ENCODE results near the gene FPGS. TPM values are rescaled to one million over a fixed set of nuclear protein-coding genes. Genes with fewer than 3 reads are reported as not detected.

FPGS gene
- total RNA-seq, 1 donor from 2014 or later = 69.7 TPM

DNA sequence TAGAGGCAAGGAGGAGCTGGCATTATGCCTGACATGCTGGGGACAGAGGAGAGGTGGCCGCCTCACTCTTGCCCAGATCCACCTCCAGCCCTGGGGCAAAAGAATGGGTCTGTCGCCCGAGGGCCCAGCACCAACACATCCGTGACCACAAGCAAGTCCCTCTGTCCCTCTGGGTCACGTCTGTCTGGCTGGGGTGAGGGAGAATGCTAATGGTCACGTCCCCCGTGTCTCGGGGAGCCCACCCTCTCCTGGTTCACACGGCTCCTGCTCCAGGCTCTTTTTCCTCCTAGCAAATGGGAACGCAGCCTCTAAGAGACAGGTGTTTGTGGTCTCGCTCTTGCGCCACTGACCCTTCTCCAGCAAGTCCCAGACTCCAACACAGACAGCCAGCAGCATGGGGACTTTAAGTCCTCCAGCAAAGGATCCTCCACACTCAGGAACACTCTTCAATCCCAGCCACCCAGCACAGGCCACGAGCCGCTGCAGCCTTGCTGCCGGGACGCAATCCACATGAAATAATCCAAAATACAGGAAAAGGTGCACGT lies 47.7 kb downstream of the FPGS start:
- intact Hi-C loops (cut with DNase I) = no loop called here
- ATAC-seq (no peak), DNase-seq (ENCODE audit: low spot score) (no peak)

DNA sequence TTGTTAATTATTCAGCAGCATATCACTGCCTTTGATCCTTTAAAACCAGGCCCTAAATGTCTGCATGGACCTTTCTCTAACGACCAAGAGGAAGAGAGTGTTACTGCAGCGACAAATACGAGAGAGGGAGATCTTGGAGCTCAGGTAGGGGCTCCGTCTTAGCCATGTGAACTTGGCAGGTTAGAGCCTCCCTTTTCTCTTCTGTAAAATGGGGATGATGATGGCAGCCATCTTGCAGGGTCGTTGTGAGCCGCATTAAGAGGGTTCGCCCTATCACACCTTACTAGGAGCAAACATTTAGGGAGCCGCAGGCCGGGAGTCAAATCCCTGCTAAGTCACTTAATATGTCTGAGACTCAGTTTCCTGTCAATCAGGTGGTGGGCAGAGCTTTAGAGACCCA lies 50.1 kb downstream of the FPGS start:
- intact Hi-C loops (cut with DNase I) = no loop called here
- no peak for ATAC-seq
- no peak for DNase-seq (ENCODE audit: low spot score)

DNA sequence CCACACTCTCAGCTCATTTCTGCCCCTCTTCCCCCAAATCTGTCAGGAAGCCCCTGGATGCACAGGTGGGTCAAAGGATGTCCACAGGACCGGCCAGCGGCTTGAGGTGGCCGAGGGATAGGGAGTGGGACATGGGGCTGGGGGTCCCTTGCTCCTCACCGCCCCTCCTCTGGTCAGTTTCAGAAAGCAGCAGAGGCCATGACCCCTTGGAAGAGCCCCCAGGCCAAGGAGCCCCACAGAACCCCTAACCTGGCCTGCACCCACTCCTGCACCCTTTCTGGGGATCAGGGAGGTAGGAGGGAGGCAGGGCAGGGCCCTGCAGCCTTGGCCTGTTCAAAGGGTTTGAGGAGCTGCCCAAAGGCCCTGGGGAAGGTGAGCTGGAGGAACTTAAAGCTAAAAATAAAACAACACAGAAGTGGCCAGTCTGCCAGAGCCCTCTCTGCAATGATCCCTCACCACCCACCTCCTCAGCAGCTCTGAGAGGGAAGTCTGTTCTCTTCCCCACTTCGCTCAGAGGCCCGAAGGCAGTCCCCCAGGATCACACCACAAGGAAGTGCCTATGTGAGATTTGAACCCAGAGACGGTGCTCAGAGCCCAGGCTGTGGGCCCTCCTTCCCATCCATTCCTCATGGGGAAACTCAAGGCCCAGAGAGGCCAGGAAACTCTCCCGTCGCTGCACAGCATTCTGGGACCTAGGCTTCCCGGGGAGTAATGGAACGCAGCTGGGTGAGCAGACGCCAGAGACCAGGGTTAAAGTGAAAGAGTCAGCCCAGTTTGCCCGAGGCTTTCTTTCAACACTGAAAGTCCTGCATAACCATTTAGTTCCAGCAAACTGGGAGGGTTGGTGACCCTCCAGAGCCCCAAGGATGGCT lies 50.9 kb downstream of the FPGS start:
- DNase-seq (ENCODE audit: low spot score) (no peak), ATAC-seq (peak; percentile 8)
- intact Hi-C loops (cut with DNase I) = no loop called here

DNA sequence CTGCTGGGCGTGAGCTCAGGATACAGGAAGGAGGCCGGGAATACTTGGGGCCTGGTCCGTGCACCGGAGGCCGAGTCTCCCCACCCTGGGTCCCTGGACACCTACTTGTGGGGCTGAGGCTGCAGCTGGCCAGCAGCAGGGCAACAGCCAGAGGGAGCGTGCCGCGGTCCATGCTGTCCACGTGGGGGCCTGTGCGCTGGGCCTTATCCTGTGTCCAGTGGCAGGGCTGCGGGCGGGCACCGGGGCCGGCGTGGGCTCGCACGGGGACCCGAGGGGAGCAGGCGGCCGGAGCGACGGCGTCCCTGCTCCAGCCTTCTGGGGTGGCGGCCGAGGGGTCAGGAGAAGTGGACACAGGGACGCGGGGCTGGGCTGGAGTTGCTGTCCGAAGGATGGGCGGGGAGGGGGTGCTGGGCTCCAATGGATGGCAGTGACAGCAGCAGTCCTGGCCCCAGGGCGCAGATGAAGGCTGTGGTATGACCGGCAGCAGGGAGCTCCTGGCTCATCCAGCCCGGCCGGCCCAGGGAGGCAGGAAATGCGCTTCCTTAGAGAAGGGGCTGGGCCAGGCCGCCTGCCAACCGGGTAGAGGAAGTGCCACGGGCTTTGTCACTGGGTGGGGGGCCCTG lies 51.6 kb downstream of the FPGS start, which contains the start of gene ENG:
Gene ENG, minus strand, starts transcription at position 475 of the 623 bp plus-strand sequence. Its CDS starts 303 bp downstream, at position 172.
- intact Hi-C loops (cut with DNase I) = no loop called here
- DNase-seq (ENCODE audit: low spot score) (peak; percentile 87), ATAC-seq (peak; percentile 78)

DNA sequence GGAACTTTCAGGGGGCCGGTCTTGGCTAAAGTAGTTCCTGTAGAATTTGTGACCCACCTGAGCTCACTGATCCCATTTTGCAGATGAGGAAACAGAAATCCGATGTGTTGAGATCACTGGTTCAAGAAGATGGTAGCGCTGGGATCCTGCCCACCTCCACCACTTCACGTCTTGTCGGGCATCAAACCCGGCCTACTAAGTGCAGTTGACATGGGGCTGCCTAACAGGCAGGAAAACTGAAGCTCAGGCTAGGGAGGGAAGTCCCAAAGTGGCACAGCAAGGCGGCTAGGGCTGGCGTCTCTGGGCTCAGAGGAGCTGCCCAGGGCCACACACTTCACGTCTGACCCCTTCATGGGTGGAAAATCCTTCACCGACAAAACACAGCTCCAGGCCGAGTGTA lies 52.3 kb downstream of the FPGS start:
- no peak for DNase-seq (ENCODE audit: low spot score)
- intact Hi-C loops (cut with DNase I) = no loop called here
- no peak for ATAC-seq

DNA sequence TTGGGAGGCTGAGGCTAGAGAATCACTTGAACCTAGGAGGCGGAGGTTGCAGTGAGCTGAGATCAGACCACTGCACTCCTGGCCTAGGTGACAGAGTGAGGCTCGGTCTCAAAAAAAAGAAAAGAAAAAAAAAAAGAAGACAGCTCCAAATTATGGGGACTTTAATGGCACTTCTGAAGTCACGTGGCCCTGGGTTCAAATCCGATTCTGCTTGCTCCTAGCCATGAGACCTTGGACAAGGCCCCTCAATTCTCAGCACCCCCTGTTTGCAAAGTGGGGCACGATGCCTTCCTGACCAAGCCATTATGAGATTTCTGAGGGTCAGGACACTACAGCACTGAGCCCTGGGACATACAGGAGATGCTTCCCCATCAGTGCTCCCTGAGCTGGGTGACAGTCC lies 52.8 kb downstream of the FPGS start:
- no peak for ATAC-seq
- intact Hi-C loops (cut with DNase I) = no loop called here

DNA sequence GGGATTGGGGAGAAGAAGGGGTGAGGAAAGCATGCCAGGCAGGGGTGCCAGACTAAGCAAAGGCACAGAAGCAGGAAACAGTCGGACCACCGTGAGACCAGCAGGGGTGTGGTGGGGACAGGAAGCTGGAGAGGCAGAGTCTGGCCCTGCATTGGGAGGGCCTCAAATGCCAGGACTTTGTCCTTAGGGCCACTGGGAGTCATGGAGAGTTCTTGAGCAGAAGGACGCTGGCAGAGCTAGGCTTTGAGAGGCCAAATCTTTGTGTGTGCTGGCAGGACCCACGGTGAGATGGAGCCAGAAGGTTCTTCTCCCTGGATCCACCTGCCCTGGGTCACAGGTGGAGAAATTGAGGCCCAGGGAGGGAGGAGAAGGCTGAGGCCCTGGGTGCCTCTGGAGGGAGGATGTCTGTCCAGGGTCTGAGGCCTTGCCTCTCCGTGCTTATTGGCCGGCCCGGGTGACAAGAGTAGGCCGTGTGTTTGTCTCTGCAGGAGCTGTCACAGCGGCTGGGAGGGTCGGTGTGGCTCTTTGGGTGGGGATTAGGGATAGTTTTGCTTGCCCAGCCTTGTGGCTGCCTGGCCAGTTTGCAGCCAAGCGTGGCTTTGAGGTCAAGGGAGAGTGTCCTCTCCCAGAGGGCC lies 53.5 kb downstream of the FPGS start:
- no peak for DNase-seq (ENCODE audit: low spot score)
- no peak for ATAC-seq
- intact Hi-C loops (cut with DNase I) = no loop called here

More for the DNA sequence above, 52.8 kb downstream of the FPGS start:
- DNase-seq (ENCODE audit: low spot score) = no peak

DNA sequence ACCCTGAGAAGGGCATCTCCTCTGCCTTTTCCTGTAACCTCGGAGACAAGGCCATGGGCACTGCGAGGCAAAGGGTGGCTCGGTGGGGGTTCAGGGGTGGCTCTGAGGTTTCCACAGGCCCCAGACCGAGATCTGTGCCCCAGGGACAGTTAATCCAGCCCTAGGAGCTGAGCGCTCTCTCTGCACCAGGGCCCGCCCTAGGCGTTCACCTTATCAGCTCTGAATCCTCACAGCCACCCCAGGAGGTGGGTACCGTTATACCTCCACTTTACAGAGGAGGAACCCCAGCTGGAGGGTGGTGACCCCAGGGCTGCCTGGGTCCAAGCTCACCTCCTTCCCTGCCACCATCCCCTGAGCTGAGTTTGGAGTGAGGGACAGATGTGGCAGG lies 54.0 kb downstream of the FPGS start:
- DNase-seq (ENCODE audit: low spot score) (no peak), ATAC-seq (no peak)
- intact Hi-C loops (cut with DNase I) = no loop called here

DNA sequence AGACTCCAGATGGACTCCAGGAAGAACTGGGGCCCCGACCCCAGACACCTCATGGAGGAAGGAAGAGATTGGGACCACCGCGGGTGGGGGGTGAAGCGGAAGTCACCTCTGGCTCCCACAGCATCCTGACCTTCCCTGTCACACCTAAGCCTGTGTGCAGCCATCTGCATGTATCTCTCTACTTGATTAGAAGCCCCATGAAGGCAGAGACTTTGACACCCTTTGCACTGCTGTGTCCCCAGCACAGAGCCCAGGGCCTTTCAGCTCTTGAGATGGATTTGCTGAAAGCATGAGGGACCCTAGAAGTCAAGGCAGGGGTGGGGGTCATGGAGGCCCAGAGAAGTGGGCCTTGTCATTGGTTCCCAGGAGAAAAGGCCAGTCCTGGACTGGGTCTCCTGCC lies 54.6 kb downstream of the FPGS start:
- intact Hi-C loops (cut with DNase I) = no loop called here
- ATAC-seq (no peak), DNase-seq (ENCODE audit: low spot score) (no peak)

DNA sequence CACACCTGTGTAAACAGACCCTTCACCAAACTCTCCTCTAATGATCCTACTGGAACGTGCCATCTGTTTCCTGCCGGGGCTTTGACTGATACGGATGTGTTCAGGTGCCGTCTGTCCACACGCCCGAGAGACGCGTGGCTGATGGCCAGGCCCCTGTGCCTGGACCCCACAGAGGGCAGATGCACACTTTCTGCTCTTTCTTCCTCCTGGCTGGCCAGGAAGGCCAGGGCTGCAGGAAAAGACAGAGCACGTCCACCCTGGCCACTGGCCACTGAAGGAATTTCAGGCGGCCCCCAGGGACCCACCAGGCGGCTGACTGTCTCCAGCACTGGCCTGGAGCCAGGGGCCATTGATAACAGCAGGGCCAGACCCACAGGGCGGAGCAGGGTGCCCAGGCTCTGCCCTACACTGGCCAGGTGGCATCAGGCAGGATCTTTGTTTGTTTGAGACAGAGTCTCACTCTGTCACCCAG lies 55.4 kb downstream of the FPGS start:
- ATAC-seq = no peak
- DNase-seq (ENCODE audit: low spot score) = peak; percentile 69
- intact Hi-C loops (cut with DNase I) = no loop called here

DNA sequence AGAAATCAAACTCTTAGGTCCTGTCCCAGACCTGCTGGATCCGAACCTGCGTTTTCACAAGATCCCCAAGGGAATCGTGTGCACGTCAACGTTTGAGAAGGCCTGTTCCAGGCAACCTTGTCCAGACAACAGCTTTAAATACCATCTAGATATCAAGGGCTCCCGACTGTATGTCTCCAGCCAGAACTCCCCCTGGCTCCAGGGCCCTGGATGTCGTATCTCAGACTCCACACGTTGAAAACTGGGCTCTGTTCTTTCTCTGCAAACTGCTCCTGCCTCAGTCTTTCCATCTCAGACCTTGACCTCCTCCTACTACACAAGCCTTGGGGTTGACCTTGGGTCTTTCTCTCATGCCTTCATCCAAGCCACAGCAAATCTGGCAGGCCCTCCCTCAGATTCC lies 57.6 kb downstream of the FPGS start:
- ATAC-seq = peak; percentile 11
- intact Hi-C loops (cut with DNase I) = no loop called here

DNA sequence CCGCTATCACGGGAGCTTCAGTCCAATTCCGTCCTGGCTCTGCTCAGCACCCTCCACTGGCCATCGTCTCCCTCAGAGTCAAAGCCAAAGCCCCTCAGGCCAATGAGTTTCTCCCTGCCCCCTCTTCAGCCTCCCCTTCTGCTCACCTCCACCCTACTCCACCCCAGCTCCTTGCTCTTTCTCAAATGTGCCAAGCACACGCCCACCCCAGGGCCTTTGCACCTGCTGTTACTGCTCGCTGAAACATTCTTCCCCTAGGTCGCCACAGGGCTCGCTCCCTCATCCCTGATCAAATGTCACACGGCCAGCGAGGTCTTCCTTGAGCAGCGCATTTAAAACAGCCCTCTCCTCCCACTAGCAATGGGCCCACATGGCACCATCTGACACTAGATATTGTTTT lies 58.1 kb downstream of the FPGS start:
- no peak for DNase-seq (ENCODE audit: low spot score)
- intact Hi-C loops (cut with DNase I) = no loop called here
- no peak for ATAC-seq

More for the DNA sequence above, 57.6 kb downstream of the FPGS start:
- DNase-seq (ENCODE audit: low spot score) = no peak

DNA sequence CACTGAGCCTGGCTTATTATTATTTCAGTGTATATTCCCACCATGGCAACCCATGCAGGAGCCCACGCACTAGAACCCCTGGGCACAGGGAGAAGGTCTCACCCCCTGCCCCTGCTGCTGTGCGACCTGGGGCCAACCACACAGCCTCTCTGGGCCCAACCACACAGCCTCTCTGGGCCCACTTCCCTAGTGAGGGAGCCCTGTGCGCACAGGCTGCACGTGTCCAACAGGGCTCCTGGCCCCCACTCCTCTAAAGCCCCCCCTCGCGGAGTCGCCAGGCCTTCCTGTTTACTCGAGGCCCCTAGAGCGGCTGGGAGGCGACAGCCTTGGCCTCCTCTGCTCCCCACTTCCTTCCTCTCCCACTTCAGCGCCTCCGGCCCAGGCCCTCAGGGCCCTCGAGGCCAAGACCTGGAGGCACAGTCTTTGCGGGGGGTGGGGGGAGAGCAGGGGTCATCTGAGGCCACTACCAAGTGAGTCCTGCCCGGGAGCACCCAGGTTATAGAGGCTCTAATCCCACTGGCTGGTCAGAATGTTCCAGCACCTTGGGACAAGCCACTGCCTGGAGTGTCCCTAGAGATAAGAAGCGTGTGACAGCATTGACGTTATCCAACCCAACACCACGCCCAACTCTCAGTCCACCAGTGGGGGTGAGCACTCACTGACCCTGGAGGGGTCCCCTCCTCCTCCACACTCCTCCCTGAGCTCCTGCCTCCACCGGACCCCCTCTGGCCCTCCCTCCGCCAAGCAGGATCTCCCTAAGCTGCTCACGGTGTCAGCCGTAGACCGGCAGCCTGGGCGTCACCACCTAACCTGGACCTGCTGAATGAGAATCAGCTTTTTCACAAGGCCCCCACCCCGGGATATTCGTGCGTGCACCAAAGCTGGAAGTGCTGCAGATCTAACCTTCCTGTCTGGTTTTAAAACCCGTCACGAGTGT lies 59.7 kb downstream of the FPGS start:
- intact Hi-C loops (cut with DNase I) = no loop called here

DNA sequence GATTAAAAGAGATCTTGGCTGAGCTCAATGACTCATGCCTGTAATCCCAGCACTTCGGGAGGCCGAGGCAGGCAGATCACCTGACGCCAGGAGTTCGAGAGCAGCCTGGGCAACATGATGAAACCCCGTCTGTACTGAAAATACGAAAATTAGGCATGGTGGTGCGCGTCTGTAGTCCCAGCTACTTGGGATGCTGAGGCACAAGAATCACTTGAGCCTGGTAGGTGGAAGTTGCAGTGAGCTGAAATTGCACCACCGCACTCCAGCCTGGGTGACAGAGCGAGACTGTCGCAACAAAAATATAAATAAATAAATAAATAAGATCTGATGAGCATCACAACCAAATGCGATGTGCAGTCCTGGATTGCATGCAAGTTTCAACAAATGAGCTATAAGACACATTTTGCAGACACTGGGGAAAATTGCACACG lies 60.5 kb downstream of the FPGS start:
- intact Hi-C loops (cut with DNase I) = no loop called here
- ATAC-seq = no peak

More for the DNA sequence above, 59.7 kb downstream of the FPGS start:
- ATAC-seq (peak; percentile 87), DNase-seq (ENCODE audit: low spot score) (peak; percentile 88)

More for the DNA sequence above, 60.5 kb downstream of the FPGS start:
- DNase-seq (ENCODE audit: low spot score) = no peak

Small RNAs within 50 kb of the gene (microRNA-seq; reads per million reads assigned to microRNA genes)
- gene MIR2861 (not detected), gene MIR3960 (not detected)

Other genes with a start within 250 kb of the FPGS start
- 113 TPM for gene STXBP1, start 190.6 kb upstream of the FPGS start, total RNA-seq
- gene CFAP157, start 95.9 kb upstream of the FPGS start, total RNA-seq = 0.80 TPM
- gene PTRH1, start 87.2 kb upstream of the FPGS start, total RNA-seq = 10.3 TPM
- 0.13 TPM for gene TTC16, start 86.8 kb upstream of the FPGS start, total RNA-seq
- 6.8 TPM for gene TOR2A, start 67.6 kb upstream of the FPGS start, total RNA-seq
- gene SH2D3C, start 24.2 kb upstream of the FPGS start, total RNA-seq = 22.6 TPM
- gene CDK9, start 16.8 kb upstream of the FPGS start, total RNA-seq = 127 TPM
- gene ENG, start 51.8 kb downstream of the FPGS start, total RNA-seq = 285 TPM
- gene AK1, start 74.8 kb downstream of the FPGS start, total RNA-seq = 61.0 TPM
- gene ST6GALNAC6, start 96.7 kb downstream of the FPGS start, total RNA-seq = 108 TPM
- 19.6 TPM for gene ST6GALNAC4, start 114.2 kb downstream of the FPGS start, total RNA-seq
- 2.0 TPM for gene PIP5KL1, start 127.9 kb downstream of the FPGS start, total RNA-seq
- 24.6 TPM for gene DPM2, start 135.0 kb downstream of the FPGS start, total RNA-seq
- gene EEIG1, start 178.1 kb downstream of the FPGS start, total RNA-seq = 96.8 TPM

Measured in sciatic nerve (tissue), 2 donors.